Esophagus mucosa (tissue), 1 donor: ENCODE data around the gene DEFB124. TPM values are rescaled to one million over a fixed set of nuclear protein-coding genes. Genes with fewer than 3 reads are reported as not detected.

ENCODE experiments used
- ATAC-seq: fragments of 200-7000 bp; cut with Tn5 transposase; one replicate; pipeline ENCODE4 v1.9.1; 2020
- total RNA-seq: library from RNA; stranded (reverse); gene quantifications from one replicate; pipeline ENCODE4 v1.2.4, GENCODE V29; 2023
- donor health status: DM: yes; HTN: yes; CAD: no.

Gene DEFB124
- not detected for total RNA-seq

DNA sequence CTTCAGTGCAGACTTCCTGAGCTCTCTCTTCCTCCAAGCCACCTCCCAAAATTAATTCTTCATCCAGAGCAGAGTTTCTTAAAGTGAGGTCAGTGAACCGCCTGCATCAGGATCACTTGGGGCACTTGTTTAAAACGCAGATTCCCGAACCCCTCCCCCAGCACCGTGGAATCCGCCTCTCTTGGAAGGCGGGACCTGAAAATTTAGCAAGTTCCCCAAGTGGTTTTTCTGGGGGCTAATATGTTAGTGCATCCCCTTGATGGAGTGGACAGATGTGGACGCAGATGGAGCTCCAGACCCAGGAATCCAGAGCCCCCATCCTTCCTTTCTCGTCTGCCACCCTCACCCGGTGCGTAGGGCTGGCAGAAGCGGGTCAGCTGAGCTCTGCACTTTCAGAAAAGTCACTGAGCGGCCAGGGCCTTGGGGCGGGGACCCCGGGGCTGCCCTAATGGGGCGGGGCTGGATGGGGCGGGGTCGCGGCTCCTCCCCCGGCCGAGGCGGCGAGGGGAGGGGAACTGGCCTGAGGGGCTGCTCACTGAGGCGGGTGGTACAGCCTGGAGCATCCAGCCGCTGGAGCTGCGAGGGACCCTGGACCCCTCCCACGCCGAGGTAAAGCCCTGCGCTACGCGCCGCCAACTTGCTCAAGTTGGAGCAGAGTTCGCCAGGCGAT is at the start of gene DEFB124, which contains the start of gene REM1:
Gene DEFB124 (minus strand): TSS at position 370 of the 670 bp plus-strand sequence. CDS start 2,114 bp downstream, outside the sequence.
Gene REM1 (plus strand): TSS at position 531 of the 670 bp plus-strand sequence. CDS start 1,158 bp downstream, outside the sequence.
- peak; percentile 32 for ATAC-seq

GRCh38 chr20:31523361-31524283 is 48.7 kb upstream of the DEFB124 start:
- peak; percentile 15 for ATAC-seq

DNA sequence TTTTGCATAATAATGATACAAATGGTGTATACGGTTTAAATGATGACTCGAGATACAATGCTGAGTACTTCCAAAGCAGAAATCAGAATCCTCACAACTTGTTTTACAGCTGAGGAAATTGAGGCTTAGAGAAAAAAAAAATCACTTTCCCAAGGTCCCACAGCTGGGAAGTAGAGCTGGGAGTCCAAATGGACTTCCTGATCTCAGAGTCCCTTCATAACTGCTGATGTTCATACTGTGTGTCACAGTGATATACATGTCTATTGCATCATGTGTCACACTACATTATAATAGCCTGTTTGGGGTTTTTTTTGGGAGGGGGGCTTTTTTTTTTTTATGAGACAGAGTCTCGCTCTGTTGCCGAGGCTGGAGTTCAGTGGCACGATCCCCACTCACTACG is 47.8 kb upstream of the DEFB124 start:
- ATAC-seq: no peak

- ATAC-seq: peak; percentile 38
Measured at GRCh38 chr20:31521267-31521666, 46.3 kb upstream of the DEFB124 start.

GRCh38 chr20:31517373-31517772 is 42.4 kb upstream of the DEFB124 start:
- peak; percentile 72 for ATAC-seq

DNA sequence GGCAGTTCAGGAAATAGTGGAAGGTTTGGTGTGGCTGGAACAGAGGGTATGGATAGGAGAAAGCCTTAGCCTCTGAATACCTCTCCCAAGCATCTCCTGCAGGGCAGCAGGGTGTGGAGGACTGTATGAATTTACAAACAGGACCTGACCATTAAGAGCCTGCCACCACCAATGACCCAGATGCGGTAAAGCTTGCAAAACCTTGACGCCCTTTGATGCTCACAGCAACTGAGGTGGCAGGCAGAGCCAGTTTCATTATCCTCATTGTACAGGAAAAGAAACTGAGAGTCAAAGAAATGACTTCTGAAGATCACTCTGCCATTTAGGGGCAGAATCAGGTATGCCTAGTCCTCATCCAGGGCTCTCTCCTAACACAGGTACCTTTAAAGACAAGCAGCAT is 41.7 kb upstream of the DEFB124 start:
- no peak for ATAC-seq

- no peak for ATAC-seq
Measured at GRCh38 chr20:31516166-31516565, 41.2 kb upstream of the DEFB124 start.

GRCh38 chr20:31515775-31516107 is 40.8 kb upstream of the DEFB124 start:
- ATAC-seq: no peak

GRCh38 chr20:31515072-31515774 is 40.3 kb upstream of the DEFB124 start:
- ATAC-seq: no peak

DNA sequence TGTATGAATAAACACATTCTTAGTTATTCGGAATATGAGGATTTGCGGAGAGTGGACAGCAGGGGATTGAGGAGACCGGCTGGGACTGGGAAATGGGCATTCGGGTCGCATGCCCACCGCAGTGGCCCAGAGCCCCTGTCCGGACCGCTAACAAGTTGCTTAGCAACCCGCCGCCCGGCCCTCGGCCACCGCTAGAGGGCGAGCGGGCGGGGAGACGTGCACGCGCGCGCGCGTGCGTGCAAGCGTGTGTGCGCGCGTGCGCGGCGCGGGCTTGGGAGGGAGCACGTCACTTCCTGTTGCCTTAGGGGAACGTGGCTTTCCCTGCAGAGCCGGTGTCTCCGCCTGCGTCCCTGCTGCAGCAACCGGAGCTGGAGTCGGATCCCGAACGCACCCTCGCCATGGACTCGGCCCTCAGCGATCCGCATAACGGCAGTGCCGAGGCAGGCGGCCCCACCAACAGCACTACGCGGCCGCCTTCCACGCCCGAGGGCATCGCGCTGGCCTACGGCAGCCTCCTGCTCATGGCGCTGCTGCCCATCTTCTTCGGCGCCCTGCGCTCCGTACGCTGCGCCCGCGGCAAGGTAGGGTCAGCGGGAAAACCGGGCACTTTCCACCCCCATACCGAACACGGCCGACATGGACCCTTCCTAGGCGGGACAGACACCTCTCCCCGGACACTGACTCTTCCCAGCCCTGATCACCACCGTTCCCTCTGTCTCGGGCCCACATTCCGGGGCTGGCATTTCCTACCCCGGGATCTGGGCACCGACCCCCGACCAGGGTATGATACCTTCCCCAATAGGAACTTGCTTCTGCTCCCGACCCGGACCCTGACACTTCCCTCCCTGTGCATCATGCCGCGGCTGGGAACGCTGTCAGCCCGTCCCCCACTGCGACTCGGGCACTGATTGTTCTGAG is 39.5 kb upstream of the DEFB124 start, which contains the start of gene HM13:
Gene HM13 (plus strand): TSS at position 289 of the 918 bp plus-strand sequence. CDS start 110 bp downstream, at position 399.
- ATAC-seq: peak; percentile 94

- ATAC-seq: no peak
Measured at GRCh38 chr20:31508517-31509244, 33.8 kb upstream of the DEFB124 start.

- no peak for ATAC-seq
Measured at GRCh38 chr20:31505903-31506302, 31.0 kb upstream of the DEFB124 start.

GRCh38 chr20:31502884-31503673 is 28.2 kb upstream of the DEFB124 start:
- ATAC-seq: peak; percentile 89

- no peak for ATAC-seq
Measured at GRCh38 chr20:31500527-31500926, 25.6 kb upstream of the DEFB124 start.

DNA sequence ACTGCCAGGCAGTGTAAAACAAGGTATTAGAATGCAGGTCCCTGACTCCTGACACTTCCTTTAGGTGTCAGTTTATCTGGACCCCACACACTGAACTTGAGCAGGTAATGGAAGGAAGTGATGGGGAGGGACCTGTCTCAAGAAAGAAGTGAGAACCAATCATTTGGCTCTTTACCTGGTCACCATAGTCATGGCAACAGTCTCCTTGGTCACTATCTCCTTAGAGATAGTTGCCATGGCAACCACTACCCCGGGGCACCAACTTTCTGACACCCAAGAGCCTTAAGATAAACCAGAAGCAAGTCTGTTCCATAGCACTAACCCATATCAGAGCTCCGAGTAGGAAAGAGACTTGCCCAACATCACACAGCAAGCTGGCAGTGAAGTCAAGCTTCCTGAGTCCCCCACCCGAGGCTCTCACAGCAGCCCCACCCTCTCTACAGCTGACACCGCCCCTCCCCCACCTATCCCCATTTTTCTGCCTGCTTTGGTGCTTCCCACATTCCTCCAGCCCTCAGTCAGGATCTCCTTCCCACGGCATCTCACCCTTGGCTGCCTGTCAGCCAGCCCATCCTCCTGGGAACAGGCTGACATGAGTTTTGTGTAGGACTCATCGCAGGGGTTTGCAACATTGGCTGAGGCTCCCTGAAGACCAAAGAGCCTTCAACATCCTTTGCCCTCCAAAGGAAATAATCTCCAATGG is 23.1 kb upstream of the DEFB124 start:
- ATAC-seq: no peak

DNA sequence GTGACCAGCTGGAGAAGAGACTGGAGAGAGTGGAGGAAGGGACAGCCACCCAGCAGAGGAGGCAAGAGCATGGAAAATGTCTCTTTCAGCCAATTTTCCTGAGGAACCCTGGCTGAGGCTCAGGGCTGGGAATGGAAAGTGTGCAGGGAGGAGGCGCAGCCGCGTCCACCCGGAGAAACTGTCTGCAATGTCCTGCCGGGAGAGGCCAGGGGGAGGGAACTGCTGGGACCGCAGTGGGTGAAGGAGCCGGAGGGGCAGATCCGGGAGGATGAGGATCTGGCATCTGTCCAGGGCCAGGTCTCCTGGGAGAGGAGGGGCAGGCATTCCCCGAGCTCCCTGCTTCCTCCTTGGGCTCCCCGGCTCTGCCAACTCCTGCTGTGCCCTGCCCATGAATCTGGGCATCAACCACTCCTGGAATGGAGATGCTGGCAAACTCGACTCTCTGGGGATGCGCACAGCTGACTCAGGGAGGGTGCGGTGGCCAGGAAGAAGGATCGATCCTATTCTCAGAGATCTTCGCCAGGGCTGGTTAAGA is 21.9 kb upstream of the DEFB124 start:
- ATAC-seq: peak; percentile 22

- peak; percentile 50 for ATAC-seq
Measured at GRCh38 chr20:31494131-31494530, 19.2 kb upstream of the DEFB124 start.

DNA sequence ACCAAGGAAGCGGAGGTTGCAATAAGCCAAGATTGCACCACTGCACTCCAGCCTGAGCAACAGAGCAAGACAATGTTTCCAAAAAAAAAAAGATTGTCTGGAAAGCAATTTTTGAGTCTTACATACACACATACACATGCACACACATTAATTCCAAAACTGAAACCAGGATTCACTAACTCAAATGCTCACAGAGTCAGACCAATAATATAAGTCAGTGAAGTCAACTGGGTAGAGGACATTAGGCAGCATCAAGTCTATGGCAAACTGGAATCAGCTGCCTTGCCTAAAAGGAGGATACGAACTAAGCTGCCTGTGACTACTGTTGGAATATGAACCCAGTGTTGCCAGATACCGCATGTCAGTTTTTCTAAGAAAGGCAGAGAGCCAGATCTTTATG is 15.8 kb upstream of the DEFB124 start:
- no peak for ATAC-seq

- no peak for ATAC-seq
Measured at GRCh38 chr20:31489152-31489551, 14.2 kb upstream of the DEFB124 start.
